ENCODE data around the gene LHX5. TPM values are rescaled to one million over a fixed set of nuclear protein-coding genes. Genes with fewer than 3 reads are reported as not detected.

LHX5 gene
- total RNA-seq, 4 donors from 2014 or later: not detected

DNA sequence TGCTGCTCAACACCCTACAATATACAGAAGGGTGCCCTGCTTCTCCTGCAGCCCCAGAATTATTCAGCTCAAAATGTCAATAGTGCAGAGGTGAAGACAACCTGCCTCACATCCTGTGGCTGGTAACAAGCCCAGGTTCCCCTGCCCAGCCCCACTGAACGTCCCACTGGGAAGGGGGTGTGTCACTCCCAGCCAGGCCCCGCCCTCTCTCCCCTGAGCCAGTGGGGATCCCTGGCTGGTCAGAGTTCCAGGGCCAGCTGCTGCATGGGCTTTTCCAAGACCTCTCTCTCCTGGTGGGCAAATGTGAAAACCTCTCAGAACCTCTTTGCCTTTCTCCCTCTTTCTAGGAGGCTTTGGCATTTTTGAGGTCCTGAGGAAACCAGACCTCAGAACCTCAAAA, 13.7 kb upstream of the LHX5 start:
- Histone ChIP-seq H3K9me3 (no peaks in the 10 kb centered on the region), H3K4me3 (no peak overlapping the region), H3K27ac (no peak overlapping the region), H3K27me3 (peaks cover 0 to 8% of the 10 kb centered on the region in 2 donors), H3K4me1 (no peaks in the 10 kb centered on the region), H3K36me3 (no peaks in the 10 kb centered on the region)
- no peak for TF ChIP-seq POLR2A (IDR thresholded peaks at IDR 0.05)
- TF ChIP-seq, protein P1, sequence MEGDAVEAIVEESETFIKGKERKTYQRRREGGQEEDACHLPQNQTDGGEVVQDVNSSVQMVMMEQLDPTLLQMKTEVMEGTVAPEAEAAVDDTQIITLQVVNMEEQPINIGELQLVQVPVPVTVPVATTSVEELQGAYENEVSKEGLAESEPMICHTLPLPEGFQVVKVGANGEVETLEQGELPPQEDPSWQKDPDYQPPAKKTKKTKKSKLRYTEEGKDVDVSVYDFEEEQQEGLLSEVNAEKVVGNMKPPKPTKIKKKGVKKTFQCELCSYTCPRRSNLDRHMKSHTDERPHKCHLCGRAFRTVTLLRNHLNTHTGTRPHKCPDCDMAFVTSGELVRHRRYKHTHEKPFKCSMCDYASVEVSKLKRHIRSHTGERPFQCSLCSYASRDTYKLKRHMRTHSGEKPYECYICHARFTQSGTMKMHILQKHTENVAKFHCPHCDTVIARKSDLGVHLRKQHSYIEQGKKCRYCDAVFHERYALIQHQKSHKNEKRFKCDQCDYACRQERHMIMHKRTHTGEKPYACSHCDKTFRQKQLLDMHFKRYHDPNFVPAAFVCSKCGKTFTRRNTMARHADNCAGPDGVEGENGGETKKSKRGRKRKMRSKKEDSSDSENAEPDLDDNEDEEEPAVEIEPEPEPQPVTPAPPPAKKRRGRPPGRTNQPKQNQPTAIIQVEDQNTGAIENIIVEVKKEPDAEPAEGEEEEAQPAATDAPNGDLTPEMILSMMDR (IDR thresholded peaks at IDR 0.05): no peak
- intact Hi-C loops (cut with DNase I; ENCODE audit: low total_unique reads): no loop called here
- DNase-seq: no peak

DNA sequence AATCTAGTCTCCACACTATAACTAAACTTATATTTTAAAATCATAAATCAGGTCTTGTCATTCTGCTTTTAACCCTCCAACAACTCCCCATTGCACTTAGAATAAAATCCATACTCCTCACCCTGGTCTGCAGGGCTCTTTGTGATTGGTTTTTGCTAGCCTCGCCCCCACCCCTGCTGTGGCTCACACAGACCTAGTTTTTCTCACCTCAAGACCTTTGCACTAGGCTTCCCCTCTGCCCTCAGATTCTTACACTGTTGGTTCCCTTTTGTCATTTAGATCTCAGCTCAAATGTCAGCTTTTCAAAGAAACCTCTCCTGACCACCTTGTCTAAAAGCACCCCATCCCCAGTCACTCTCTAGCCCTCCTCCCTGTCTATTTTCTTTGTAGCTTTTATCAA, 10.7 kb upstream of the LHX5 start:
- Histone ChIP-seq H3K27ac (no peak overlapping the region), H3K9me3 (no peaks in the 10 kb centered on the region), H3K4me3 (no peak overlapping the region), H3K27me3 (peaks cover 0 to 30% of the 10 kb centered on the region in 2 donors), H3K36me3 (no peaks in the 10 kb centered on the region), H3K4me1 (no peaks in the 10 kb centered on the region)
- DNase-seq: no peak
- intact Hi-C loops (cut with DNase I; ENCODE audit: low total_unique reads): no loop called here
- TF ChIP-seq, protein P1 (IDR thresholded peaks at IDR 0.05): no peak
- TF ChIP-seq POLR2A (IDR thresholded peaks at IDR 0.05): no peak

DNA sequence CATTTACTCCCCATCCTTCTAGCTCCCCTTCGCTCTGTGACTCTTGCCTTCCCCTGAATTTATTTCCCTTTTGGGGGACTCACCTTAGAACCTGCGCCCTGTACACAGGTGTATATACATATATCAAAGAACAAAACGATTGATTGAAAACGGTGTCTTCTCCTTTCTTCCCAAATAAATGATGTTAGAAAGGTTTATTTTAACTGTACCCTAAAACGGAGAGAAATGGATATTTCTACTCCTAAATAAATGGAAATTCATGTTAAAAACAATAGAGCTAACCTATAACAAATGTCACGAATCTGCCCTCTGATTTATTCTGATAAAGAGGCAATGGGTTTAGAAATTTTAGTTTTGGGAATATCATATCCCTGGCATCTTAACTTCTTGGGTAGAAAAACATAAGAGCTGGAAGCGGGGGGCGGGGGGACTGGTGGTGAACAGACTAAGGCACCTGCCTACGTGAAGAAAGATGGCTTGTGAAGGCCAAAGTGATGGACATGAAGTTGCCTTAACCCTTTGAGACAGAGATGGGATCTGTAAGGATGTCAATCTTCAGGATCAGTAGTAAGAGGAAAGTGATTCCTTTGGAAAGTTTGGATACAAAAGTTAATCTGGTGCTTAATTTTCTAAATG, 8.8 kb upstream of the LHX5 start:
- Histone ChIP-seq H3K27ac (no peak overlapping the region), H3K36me3 (no peaks in the 10 kb centered on the region), H3K27me3 (peaks cover 0 to 44% of the 10 kb centered on the region in 2 donors), H3K4me3 (no peak overlapping the region), H3K9me3 (no peaks in the 10 kb centered on the region), H3K4me1 (peaks cover 0 to 3% of the 10 kb centered on the region in 2 donors)
- TF ChIP-seq, protein P1 (IDR thresholded peaks at IDR 0.05): no peak
- TF ChIP-seq POLR2A (IDR thresholded peaks at IDR 0.05): no peak
- intact Hi-C loops (cut with DNase I; ENCODE audit: low total_unique reads): no loop called here
- no peak for DNase-seq

DNA sequence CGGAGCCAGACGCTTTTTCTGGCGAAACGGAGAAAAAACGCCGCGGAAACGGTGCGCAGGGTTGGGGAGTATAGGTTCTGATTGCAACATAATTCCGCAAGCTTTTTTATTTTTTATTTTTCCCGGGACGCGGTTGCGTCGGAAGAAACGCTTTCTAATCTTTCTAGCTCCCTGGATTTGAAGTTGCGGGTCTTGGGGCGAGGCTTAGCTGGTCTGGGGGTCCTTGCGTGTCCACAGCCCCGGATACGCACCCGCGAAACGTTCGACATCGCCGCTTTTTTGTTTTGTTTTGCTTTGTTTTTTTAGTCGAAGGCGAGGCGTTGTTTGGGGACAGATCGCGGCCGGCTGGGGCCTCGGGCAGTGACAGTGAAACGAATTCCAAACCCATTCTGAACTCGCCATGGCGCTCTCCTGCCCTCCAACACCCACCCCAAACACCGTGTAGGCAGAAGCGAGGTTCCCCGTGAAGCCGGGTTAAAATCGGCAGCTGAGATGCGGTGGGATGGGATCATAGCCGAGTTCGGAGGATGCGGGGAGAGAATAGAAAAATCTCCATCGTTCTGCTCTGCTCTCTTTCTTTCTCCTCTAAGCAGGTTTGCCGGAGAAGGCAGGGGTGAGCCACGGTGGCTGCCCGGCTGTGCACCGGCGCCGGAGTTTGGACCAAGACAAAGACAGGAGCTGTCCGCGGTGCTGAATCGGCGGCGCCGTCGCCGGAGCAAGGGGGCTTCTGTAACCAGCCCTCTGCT, 8.1 kb upstream of the LHX5 start:
- H3K9me3 ChIP-seq: no peaks in the 10 kb centered on the region
- H3K4me3 ChIP-seq: no peak overlapping the region
- no peaks in the 10 kb centered on the region for H3K36me3 ChIP-seq
- H3K27me3 ChIP-seq: peaks cover 0 to 50% of the 10 kb centered on the region in 2 donors
- no peak overlapping the region for H3K27ac ChIP-seq
- DNase-seq: no peak
- TF ChIP-seq, protein P1 (IDR thresholded peaks at IDR 0.05): no peak
- no peak for TF ChIP-seq POLR2A (IDR thresholded peaks at IDR 0.05)
- peaks cover 0 to 3% of the 10 kb centered on the region in 2 donors for H3K4me1 ChIP-seq
- intact Hi-C loops (cut with DNase I; ENCODE audit: low total_unique reads): no loop called here

DNA sequence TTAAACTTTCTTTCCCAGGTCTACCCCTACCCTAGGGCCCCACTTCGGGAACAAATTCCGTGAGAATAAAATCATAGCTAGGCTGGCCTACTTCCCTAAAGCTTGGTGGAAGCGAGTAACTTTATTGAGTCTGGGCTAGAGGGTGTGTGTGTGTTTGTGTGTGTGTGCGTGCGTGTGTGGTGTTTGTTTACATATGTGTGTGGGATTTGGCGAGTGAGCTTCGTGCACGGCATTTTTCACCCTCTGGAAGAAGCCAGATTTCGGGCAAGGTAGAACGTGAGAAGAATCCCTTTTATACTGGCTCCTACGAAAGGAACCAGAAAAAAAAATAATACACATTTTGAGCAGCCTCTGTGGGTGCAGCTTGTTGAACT, 7.5 kb upstream of the LHX5 start:
- Histone ChIP-seq H3K27ac (no peak overlapping the region), H3K36me3 (no peaks in the 10 kb centered on the region), H3K4me1 (peaks cover 0 to 3% of the 10 kb centered on the region in 2 donors), H3K27me3 (peaks cover 0 to 54% of the 10 kb centered on the region in 2 donors), H3K4me3 (no peak overlapping the region), H3K9me3 (no peaks in the 10 kb centered on the region)
- TF ChIP-seq POLR2A (IDR thresholded peaks at IDR 0.05): no peak
- TF ChIP-seq, protein P1 (IDR thresholded peaks at IDR 0.05): no peak
- DNase-seq: no peak
- intact Hi-C loops (cut with DNase I; ENCODE audit: low total_unique reads): no loop called here

Data from uterus (tissue), 4 donors.